Activated CD8-positive, alpha-beta memory T cell treated with anti-CD3 and anti-CD28 coated beads for 48 hours (primary cell): ENCODE measurements around the gene HTRA2.

Experiments used
- DNase-seq, 3 experiments: peaks; one replicate each; pipeline ENCODE4 v3.0.0-alpha.2; 2020; ENCODE audit warnings: low read depth in 2 of 3, low spot score in 2 of 3

Gene HTRA2

DNA sequence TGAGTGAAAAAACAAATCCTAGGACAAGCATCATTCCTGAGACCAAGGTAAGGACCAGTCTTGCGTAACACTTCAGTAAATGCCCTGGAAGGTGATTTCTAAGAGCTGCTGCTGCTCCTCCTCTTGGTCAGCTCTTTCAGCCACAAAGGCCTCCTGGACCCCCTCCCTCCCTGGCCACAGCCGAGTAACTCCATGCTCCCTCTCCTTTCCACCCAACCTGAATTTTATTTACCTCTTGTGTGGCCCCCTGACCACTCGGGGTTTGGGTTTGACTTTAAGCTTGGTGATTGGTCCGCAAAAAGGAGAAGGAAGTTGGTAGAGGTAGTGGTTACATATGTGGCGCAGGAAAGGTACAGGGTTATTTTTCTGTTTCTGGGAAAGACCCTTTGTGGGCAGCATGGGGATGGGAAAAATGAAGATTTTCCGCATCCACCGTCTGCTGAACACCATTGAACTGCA, 9.2 kb downstream of the HTRA2 start:
- DNase-seq: no peak

DNA sequence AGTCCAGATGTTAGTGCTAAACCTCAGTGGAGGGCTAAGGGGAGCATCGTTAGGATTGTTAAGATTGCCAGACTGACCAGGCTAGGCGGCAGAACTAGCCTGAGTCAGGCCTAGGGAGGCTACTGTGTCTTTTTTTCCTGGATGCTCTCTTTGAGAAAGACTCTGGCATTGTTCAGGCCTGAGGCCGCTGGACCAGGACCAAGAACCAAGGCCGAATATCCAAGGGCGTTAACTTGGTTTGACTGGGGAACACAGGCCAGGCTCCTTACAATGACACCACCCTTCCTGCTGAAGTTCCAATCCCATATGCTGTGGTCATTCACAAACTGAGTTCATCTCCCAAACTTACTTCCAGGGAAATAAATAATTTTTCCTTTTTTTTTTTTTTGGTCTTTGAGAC, 10.6 kb downstream of the HTRA2 start:
- no peak for DNase-seq

DNA sequence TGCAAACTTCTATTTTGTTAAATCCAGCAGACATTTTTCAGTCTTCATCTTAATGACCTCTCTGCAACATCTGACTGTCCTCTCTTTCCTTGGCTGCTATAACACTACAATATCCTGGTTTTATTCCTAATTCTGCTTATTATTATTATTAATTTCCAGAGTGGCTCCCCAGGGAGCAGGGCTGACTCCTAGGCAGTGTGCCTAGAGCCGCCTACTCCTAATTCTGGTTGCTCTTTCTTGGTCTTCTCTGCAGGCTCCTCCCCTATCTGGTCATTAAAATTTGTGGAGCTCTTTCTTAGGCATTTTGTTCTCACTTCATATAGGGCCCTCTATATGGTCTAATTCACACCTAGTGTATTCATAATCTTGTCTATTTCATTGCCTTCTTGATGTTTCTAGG, 13.2 kb downstream of the HTRA2 start:
- DNase-seq: no peak

DNA sequence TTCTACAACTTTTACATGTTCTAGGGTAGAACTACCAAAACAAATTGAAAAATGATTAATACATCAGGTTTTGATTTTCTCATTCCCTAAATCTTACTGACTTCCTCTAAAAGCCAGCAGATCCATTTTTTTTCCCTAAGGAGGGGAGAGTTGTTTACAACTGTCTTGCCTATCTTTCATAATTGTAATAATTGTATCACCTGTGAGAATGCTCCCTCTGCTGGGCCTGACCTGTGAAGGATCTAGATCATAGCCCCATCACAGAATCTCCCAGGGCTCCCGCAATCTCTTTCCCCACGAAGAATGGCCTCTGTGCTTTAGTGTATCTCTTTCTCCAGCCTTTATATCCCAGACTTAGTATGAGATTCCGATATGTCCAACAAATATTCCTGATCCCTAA, 14.9 kb downstream of the HTRA2 start:
- no peak for DNase-seq

DNA sequence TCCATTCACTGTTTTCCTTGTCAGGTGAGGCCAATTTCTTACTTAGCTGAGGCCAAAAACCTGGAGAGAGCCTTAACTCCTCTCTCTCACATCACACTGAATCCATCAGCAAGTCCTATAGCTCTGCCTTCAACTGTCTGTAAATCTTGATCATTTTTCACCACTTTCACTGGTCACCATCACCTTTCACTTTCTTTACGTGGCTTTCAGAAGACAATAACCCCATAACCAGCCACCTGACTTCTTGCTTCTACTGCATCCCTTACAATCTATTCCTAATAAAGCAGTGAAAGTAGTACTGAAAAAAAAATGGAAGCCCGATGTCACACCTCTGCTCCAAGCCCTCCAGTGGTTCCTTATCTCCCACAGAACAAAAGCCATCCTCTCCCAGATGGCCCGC, 16.3 kb downstream of the HTRA2 start:
- DNase-seq: no peak

DNA sequence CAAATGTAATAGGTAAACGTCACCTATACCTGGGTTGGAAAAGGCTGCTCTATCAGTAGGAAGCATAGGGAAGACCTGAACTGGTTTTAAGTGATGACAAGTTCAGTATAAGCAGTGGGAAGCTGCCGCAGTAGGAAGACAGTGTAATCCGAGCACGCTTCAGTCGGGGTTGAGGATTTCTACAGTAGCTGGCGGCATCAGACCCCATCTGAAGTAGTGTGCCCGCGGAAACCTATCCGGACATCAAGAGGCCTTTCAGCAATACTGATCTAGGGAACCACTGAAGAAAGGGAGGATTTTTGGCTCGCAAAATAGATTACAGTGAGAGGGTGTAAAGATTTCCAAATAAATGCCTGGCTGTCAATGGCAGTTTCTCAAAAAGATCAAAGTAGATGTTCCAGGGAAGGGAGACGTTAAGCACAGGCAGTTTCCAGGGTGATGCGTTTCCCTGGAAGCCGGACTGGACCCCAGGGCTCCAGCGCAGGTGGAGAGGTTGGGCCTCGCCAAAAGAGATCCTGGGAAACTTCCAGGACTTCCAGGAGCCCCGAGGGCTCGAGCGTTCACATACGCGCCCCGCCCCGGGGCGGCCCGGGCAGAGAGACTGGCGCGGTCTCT, 18.7 kb downstream of the HTRA2 start:
- DNase-seq: no peak

DNA sequence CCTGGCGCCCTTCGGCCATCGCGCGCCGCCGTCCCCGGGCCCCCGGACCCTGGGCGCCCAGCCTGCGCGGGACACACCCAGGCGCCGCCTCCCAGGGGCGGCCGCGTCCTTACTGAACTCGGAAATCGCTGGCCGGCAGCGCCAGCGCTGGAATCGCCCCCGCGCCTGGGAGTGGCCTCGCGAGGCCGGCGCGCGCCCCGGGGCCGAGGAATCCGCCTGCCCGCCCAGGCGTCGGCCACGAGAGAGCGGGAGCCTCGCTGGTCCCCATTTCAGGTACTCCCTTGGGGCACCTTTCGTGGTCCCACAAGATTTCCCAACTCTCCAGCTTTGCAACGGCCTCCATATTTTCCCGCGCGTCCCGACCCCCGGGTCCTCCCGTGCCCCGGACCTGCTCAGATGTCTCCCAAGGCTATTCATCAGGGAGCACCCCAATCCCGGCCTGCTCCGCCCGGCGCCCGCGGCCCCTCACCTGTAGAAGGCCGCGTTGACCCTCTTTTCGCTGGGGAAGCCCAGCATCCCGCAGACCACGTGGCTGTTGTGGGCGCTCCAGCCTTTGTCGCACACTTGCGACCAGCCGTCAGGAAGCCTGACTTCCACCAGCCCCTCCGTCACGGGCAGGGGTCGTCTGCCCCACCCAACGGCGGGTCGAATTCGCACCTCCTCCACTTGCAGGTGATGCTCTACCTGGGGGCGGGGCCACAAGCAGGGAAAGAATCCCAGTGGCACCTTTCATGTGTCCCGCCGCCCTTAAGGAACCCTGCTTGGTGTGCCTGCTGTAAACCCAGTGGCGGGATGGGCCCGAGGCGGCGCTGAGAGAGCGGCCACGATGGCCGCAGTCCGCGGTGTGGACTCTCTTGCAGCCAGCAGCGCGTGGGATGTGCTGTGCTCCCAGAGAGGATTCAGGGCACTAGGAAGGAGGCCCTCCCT, 19.4 kb downstream of the HTRA2 start:
- no peak for DNase-seq

DNA sequence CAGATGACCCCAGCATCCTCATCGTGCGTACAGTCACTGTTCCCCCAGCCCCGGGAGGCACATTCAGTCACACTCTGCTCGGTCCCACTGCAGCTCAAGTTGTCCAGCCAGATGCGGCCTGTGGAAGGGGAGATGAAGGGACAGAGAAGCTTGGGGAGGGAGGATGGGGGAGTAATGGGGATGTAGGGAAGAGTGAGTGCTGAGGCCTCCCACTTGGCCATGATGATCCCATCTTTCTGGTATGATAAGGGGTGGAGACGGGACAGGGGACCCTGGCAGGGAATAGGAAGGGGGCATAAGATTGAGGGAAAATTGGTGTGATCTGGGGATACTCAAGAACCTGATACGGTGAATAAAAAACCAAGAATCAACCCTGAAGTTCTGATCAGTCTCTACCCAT, 20.5 kb downstream of the HTRA2 start:
- DNase-seq: no peak

DNA sequence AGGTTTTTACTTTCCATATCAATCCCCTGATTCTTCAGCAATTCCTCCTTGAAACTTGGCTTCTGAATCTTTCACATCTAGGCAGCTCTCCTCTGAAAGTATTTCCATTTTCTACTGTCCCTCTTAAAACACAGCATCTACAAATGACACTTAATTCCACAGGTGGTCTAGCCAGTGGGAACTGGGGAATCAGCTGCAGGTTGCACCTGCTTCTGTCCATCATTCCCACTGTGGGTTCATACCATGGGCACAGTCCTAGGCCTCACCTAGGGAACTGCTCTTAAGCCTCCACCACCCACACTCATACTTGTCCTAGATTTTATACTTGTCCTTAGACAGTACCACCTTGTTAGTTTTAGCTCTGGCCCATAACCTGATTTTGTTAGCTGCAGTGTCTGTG, 21.8 kb downstream of the HTRA2 start:
- DNase-seq: no peak

DNA sequence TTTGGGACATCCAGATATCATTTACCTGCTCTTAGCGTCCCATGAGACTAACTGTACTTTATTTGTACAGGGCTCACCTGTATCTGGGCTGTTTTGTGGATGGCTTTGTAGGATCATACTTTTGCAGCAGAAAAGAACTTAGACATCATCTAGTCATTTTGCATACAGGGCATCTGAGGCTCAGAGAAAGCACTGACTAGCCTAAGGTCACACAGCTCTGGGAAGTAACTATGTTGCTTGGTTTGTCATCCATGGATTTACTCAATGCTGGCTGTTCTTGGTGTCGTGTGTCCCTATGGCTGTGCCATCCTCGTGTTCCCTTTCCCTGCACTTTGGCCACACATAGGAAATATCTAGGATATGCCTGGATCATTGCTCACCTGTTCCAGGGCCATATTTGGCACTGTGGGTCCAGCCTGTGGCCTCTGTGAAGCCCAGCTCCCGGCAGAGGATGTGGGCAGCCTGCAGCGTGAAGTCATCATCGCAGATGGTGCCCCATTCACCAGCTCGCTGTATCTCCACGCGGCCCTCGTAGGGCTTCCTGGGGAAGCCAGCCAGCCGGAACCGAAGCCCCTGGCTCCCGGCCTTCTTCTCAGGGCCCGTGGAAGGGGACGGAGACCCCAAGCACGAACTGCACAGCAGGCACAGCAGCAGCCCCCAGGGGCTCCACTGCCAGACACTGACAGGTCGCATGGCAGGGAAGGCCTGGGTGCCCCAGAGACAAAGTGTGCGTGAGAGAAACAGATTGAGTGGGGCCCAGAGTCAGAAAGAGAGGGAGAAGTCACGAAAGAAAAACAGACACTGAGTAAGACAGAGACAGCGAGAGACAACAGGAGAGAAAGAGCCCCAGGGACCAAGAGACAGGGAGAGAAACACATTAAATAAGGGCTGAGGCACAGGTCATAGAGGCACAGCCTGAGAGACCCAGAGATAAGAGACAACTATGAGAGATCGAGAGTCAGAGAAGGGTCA, 22.5 kb downstream of the HTRA2 start:
- no peak for DNase-seq

DNA sequence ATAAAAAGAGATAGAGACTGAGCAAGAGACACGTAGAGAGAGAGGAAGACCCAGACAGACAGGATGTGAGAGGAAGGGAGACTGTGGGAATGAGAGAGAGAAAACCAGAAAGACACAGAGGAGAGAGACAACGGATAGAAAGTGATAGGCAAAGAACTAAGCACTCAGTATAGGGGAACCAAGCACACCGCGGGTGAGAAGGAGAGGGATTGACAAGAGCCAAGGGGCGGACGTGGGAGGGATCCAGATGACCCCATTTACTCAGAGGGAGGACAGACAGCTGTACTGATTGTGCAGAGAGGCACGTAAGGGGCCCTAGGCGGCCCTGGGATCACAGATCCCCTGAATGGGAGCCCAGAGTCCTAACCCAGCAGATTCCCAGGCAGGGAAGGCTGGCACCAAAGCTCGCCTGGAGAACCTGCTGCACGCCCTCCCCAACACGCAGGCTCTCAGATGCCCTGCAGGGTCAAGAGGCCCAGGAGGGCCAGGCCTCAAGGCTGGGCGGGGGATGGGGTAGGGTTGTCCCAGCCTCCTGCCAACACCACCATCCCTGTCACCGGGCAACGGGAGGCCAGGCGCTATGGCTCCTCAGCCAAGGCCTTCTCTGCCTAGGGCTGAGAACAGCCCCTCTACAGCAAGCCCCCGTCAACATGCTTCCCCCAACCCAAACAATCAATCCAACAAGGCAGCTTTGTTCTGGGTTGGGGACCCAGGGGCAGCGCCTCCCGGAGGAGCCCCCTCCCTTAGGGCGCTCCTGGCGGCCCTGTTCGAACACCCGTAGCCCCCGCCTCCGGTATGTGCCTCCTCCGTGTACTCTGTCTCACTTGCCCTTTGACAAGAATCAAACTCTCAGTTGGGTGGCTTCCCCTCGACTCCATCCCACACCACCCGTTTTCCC, 23.4 kb downstream of the HTRA2 start:
- DNase-seq: no peak

DNA sequence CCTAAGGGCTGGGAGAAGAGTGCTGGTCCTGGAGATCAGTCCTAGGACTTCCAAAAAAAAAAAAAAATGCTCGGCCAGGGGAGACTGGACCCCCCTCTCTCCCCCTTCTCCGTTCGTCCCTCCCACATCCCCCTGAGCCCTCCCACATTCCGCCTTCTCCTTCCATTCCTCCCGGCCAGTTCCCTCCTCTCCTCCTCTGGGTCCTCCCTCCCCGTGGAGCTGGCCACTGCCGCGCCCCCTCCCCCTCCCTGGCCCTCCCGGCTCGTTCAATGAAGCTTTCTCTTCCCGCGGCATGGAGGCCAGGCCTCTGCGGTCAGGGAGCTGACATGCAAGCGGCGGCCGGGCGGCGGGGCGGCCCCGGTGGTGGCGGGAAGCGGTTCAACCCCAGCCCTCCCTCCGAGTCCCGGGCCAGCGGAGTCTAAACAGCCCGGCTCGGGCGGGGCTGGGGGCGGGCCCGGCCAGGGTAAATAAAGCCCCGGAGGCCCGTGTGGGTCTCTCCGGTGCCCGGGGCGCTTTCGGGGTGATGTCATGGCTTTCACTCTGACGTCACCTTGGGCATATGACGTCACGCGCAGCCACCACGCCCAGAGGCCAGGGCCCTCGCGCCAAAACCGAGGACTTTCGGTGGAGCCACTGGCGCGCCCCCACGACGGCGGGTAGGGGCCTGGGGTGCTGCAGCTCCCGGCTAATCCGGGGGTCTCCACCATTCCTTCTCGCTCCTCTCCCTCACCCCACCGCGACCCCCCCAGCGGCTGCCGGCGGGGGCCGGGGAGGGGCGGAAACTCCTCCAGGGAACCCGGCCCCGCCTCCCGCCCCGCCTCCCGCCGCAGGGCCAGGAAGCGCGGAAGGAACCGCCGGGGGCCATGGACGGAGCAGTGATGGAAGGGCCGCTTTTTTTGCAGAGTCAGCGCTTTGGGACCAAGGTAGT, 24.4 kb downstream of the HTRA2 start, which contains the start of the genes DOK1 and LOXL3:
TSS of gene DOK1 (plus strand) at position 829 of the 928 bp plus-strand sequence. CDS start at position 864, 35 bp downstream.
TSS of gene LOXL3 (minus strand) at position 51 of the 928 bp plus-strand sequence. CDS start 1,308 bp downstream, outside the sequence.
- peak; percentile 65 to 81 (median 80) for DNase-seq

DNA sequence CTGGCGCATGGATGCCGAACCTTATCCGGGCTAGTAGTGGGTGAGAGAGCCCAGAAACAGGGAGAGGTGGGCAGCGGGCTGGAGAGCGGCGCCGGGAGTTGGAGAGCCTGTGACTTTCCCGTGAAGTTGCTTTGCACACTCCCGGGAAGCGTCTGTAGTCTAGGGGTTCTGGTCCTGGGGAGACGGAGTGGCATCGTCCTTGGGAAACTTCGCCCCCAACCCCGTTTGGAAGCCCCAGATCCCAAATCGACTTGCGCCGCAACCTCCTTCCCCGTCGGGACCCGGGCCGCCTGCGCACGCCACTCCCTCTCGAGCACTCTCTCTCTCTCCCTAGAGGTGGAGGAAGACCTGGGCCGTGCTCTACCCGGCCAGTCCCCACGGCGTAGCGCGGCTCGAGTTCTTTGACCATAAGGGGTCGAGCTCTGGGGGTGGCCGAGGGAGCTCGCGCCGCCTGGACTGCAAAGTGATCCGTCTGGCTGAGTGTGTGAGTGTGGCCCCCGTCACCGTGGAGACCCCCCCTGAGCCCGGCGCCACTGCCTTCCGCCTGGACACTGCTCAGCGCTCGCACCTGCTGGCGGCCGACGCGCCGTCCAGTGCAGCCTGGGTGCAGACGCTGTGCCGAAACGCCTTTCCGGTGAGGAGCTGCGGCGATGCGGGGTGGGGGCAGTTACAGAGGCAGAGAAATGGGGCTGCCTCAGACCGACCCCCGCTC, 25.2 kb downstream of the HTRA2 start:
- no peak for DNase-seq

DNA sequence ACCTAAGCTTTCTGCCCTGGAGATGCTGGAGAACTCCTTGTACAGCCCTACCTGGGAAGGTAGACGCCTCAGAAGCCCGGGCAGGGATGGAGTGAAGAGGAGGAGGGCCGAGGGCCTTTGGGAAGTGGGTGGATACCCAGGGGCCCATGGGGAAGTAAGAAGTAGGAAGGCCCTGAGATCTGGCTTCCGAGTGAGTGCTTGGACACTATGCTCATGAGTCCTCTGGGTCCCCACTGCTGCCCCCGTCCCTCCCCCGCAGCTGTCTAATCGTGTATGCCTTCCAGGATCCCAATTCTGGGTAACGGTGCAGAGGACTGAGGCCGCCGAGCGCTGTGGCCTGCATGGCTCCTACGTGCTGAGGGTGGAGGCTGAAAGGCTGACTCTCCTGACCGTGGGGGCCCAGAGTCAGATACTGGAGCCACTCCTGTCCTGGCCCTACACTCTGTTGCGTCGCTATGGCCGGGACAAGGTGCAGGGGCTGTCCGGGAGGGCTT, 25.9 kb downstream of the HTRA2 start:
- DNase-seq: no peak

DNA sequence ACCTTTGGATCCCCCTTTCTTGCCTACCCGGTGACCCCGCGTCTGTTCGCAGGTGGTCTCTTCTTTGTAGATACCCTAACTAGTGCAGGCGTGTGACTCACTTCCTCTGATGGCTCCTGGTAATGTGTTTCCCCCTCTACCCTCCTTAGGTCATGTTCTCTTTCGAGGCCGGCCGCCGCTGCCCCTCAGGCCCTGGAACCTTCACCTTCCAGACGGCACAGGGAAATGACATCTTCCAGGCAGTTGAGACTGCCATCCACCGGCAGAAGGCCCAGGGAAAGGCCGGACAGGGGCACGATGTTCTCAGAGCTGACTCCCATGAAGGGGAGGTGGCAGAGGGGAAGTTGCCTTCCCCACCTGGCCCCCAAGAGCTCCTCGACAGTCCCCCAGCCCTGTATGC, 26.4 kb downstream of the HTRA2 start:
- no peak for DNase-seq

DNA sequence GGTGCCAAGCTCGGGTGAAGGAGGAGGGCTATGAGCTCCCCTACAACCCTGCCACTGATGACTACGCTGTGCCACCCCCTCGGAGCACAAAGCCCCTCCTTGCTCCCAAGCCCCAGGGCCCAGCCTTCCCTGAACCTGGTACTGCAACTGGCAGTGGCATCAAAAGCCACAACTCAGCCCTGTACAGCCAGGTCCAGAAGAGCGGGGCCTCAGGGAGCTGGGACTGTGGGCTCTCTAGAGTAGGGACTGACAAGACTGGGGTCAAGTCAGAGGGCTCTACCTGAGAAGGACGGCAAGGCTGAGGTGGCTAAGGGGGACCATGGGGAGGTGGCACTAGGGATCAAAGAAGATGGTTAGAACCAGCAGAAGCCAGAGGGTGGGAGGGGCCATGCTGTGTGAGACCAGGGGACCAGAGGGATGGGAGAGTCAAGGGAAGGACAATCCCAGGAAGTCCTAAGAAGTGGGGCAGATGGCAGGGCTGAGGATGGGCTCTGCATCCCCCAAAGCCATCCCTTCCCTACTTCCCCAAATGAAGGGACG, 27.2 kb downstream of the HTRA2 start:
- DNase-seq: no peak

DNA sequence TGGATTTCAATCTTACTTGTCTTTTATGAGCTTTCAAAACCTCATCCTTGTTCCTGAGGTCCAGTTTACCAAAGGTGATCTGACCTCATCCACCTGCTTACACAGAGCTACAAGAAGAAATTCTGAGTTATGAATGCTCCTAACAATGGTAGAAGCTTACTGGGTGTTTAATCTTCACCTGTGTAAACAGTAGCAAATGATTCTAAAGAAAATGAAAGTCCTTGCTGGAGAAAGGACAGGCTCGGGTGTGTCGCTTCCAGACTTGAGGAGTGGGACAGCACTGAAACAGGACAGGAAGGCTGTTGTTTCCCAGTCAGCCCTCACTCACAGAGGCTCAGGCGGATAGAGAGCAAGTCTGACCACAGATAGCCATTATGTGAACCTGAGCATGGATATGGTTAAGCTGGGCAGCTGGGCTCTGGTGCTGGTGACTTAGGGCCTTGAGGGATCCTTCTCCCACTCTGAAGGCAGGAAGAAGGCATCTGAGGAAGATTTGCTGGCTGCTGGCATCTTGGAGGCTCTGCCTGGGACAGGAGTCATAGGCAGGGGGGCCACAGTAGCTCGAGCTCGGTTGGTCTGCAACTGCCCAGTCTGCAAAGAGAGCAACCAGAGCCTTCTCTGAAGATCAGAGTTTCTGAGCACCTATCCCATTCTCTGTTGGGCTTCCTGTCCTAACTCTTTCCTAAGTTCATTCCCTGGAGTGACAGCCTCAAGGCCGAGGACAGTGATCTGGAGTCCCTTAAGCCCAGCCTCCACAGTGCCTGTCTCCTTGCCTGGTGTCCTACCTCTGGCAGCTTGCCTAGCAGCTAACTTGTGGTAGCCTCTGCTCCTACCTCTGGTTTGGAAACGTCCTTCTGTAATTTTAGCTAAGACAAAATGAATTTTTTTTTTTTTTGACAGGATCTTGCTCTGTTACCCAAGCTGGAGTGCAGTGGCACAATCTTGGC, 28.8 kb downstream of the HTRA2 start:
- no peak for DNase-seq
